Muscle layer of duodenum (tissue), 2 donors: Measurements from ENCODE around the gene GPR157.
"Not testable (repeated sequence)": the region's sequence is repeated elsewhere in the genome, so short reads cannot be mapped to it uniquely, and the experiment has no call there.

ENCODE experiments used
- H3K27ac ChIP-seq: one replicate; pipeline ENCODE4 v1.7.0; 2013; ENCODE audit warnings: mild to moderate bottlenecking, low read length
- H3K27me3 ChIP-seq: one replicate; pipeline ENCODE4 v1.7.0; 2013; ENCODE audit warnings: low read depth, mild to moderate bottlenecking, control low read depth, low read length
- H3K36me3 ChIP-seq, 2 donors: one replicate each; pipeline ENCODE4 v1.7.0; 2013; ENCODE audit warnings: low read length in 2 of 2, control low read depth in 1 of 2, mild to moderate bottlenecking in 1 of 2; ENCODE audit not compliant: insufficient read depth in 2 of 2, control insufficient read depth in 1 of 2
- H3K4me1 ChIP-seq, 2 donors: one replicate each; pipeline ENCODE4 v1.7.0; 2013; ENCODE audit warnings: low read length in 2 of 2, mild to moderate bottlenecking in 2 of 2, control low read depth in 1 of 2, moderate library complexity in 1 of 2; ENCODE audit not compliant: insufficient read depth in 2 of 2, control insufficient read depth in 1 of 2
- H3K4me3 ChIP-seq, 2 donors: one replicate each; pipeline ENCODE4 v1.7.0; 2013; ENCODE audit warnings: low read length in 2 of 2, low read depth in 1 of 2, mild to moderate bottlenecking in 1 of 2
- H3K9me3 ChIP-seq, 2 donors: one replicate each; pipeline ENCODE4 v1.7.0; 2013; ENCODE audit warnings: low read length in 2 of 2, control low read depth in 1 of 2, mild to moderate bottlenecking in 1 of 2; ENCODE audit not compliant: control insufficient read depth in 1 of 2
- donor health status: healthy.

Gene GPR157

GRCh38 chr1:9161342-9161741 is 32.4 kb upstream of the GPR157 start:
- Histone ChIP-seq H3K9me3 (no peaks in the 10 kb centered on the region), H3K27me3 (no peaks in the 10 kb centered on the region), H3K36me3 (no peaks in the 10 kb centered on the region), H3K4me1 (peaks cover 16 to 20% of the 10 kb centered on the region in 2 donors), H3K27ac (no peak overlapping the region), H3K4me3 (no peak overlapping the region)

- Histone ChIP-seq H3K9me3 (no peaks in the 10 kb centered on the region), H3K27ac (no peak overlapping the region), H3K27me3 (no peaks in the 10 kb centered on the region), H3K36me3 (no peaks in the 10 kb centered on the region), H3K4me3 (no peak overlapping the region), H3K4me1 (peaks cover 16 to 20% of the 10 kb centered on the region in 2 donors)
These were observed 31.3 kb upstream of the GPR157 start for GRCh38 chr1:9160079-9160717.

- Histone ChIP-seq H3K27ac (no peak overlapping the region), H3K36me3 (peaks cover 0 to 4% of the 10 kb centered on the region in 2 donors), H3K27me3 (no peaks in the 10 kb centered on the region), H3K4me1 (peaks cover 0 to 4% of the 10 kb centered on the region in 2 donors), H3K4me3 (no peak overlapping the region), H3K9me3 (no peaks in the 10 kb centered on the region)
These were observed 27.0 kb upstream of the GPR157 start for GRCh38 chr1:9155879-9156278.

GRCh38 chr1:9155405-9155804 is 26.5 kb upstream of the GPR157 start:
- H3K27me3 ChIP-seq, H3K27ac ChIP-seq, H3K4me1 ChIP-seq, H3K9me3 ChIP-seq, H3K4me3 ChIP-seq, H3K36me3 ChIP-seq: not testable (repeated sequence)

GRCh38 chr1:9153152-9153551 is 24.2 kb upstream of the GPR157 start:
- peaks cover 0 to 17% of the 10 kb centered on the region in 2 donors for H3K4me1 ChIP-seq
- H3K27me3 ChIP-seq, result no peaks in the 10 kb centered on the region
- H3K27ac ChIP-seq, result no peak overlapping the region
- H3K9me3 ChIP-seq, result no peaks in the 10 kb centered on the region
- peaks cover 0 to 4% of the 10 kb centered on the region in 2 donors for H3K36me3 ChIP-seq
- H3K4me3 ChIP-seq, result no peak overlapping the region

- H3K4me3 ChIP-seq, result no peak overlapping the region
- peaks cover 0 to 17% of the 10 kb centered on the region in 2 donors for H3K4me1 ChIP-seq
- H3K27ac ChIP-seq, result no peak overlapping the region
- H3K9me3 ChIP-seq, result no peaks in the 10 kb centered on the region
- peaks cover 0 to 4% of the 10 kb centered on the region in 2 donors for H3K36me3 ChIP-seq
- H3K27me3 ChIP-seq, result no peaks in the 10 kb centered on the region
These were observed 23.6 kb upstream of the GPR157 start for GRCh38 chr1:9152535-9152934.

- Histone ChIP-seq H3K27ac (no peak overlapping the region), H3K36me3 (peaks cover 0 to 4% of the 10 kb centered on the region in 2 donors), H3K4me1 (peaks cover 0 to 17% of the 10 kb centered on the region in 2 donors), H3K27me3 (no peaks in the 10 kb centered on the region), H3K4me3 (no peak overlapping the region), H3K9me3 (no peaks in the 10 kb centered on the region)
These were observed 22.5 kb upstream of the GPR157 start for GRCh38 chr1:9151328-9151860.

- H3K4me1 ChIP-seq, result peaks cover 0 to 17% of the 10 kb centered on the region in 2 donors
- H3K4me3 ChIP-seq, result no peak overlapping the region
- peak overlapping the region; percentile 62 for H3K27ac ChIP-seq
- peaks cover 0 to 4% of the 10 kb centered on the region in 2 donors for H3K36me3 ChIP-seq
- H3K27me3 ChIP-seq, result no peaks in the 10 kb centered on the region
- H3K9me3 ChIP-seq, result no peaks in the 10 kb centered on the region
These were observed 21.9 kb upstream of the GPR157 start for GRCh38 chr1:9150582-9151327.

GRCh38 chr1:9149837-9150581 is 21.1 kb upstream of the GPR157 start:
- H3K27ac ChIP-seq, result peak overlapping the region; percentile 62
- H3K4me3 ChIP-seq, result no peak overlapping the region
- no peaks in the 10 kb centered on the region for H3K27me3 ChIP-seq
- peaks cover 0 to 17% of the 10 kb centered on the region in 2 donors for H3K4me1 ChIP-seq
- no peaks in the 10 kb centered on the region for H3K9me3 ChIP-seq
- peaks cover 0 to 4% of the 10 kb centered on the region in 2 donors for H3K36me3 ChIP-seq

GRCh38 chr1:9149151-9149550 is 20.2 kb upstream of the GPR157 start:
- Histone ChIP-seq H3K9me3 (no peaks in the 10 kb centered on the region), H3K36me3 (peaks cover 0 to 4% of the 10 kb centered on the region in 2 donors), H3K4me1 (peaks cover 0 to 17% of the 10 kb centered on the region in 2 donors), H3K4me3 (no peak overlapping the region), H3K27ac (peak overlapping the region; percentile 62), H3K27me3 (no peaks in the 10 kb centered on the region)

- H3K27me3 ChIP-seq, result no peaks in the 10 kb centered on the region
- H3K36me3 ChIP-seq, result no peaks in the 10 kb centered on the region
- no peaks in the 10 kb centered on the region for H3K9me3 ChIP-seq
- no peak overlapping the region for H3K4me3 ChIP-seq
- no peak overlapping the region for H3K27ac ChIP-seq
- H3K4me1 ChIP-seq, result peaks cover 0 to 13% of the 10 kb centered on the region in 2 donors
These were observed 17.3 kb upstream of the GPR157 start for GRCh38 chr1:9146156-9146555.
